WTC11 (cell line): ENCODE measurements around the gene GAREM2. TPM values are rescaled to one million over a fixed set of nuclear protein-coding genes. Genes with fewer than 3 reads are reported as not detected.

Experiments used
- ATAC-seq: fragments of 200-7000 bp; cut with Tn5 transposase; 2 replicates; pipeline ENCODE4 v1.10.0; 2021; ENCODE audit warnings: mild to moderate bottlenecking, moderate library complexity
- CTCF ChIA-PET: fragments of 300-600 bp; sonication (Branson Sonifier 250); formaldehyde crosslinking; loops from one replicate; lab custom pipeline; 2021; ENCODE audit warnings: antibody characterized with exemption; lab: Charles Lee
- POLR2A ChIA-PET: fragments of 350-600 bp; sonication (Branson Sonifier 250); formaldehyde crosslinking; loops from one replicate; lab custom pipeline; 2021; ENCODE audit warnings: antibody characterized with exemption; lab: Charles Lee
- DNase-seq: peaks from one replicate; pipeline ENCODE4 v3.0.0; 2021; ENCODE audit warnings: low spot score
- H3K27ac Mint-ChIP-seq: 2 replicates; pipeline ENCODE4 v1.8.0; 2021; ENCODE audit warnings: mixed read lengths
- H3K27me3 Mint-ChIP-seq: 2 replicates; pipeline ENCODE4 v1.8.0; 2021; ENCODE audit warnings: low read depth, mild to moderate bottlenecking, moderate library complexity, mixed read lengths
- H3K36me3 Mint-ChIP-seq: 2 replicates; pipeline ENCODE4 v1.8.0; 2021; ENCODE audit warnings: mixed read lengths
- H3K4me1 Mint-ChIP-seq: 2 replicates; pipeline ENCODE4 v1.8.0; 2022; ENCODE audit warnings: mixed read lengths
- H3K4me3 Mint-ChIP-seq: 2 replicates; pipeline ENCODE4 v1.8.0; 2021; ENCODE audit warnings: mild to moderate bottlenecking, moderate library complexity, mixed read lengths
- H3K9me3 Mint-ChIP-seq: 2 replicates; pipeline ENCODE4 v1.8.0; 2021; ENCODE audit warnings: mixed read lengths
- ATF6 ChIP-seq: sonication (generic); formaldehyde crosslinking; IDR thresholded peaks from 2 replicates; pipeline ENCODE4 v1.8.1; 2023; ENCODE audit warnings: mild to moderate bottlenecking, missing genetic modification reagents
- CREM ChIP-seq: sonication (generic); formaldehyde crosslinking; IDR thresholded peaks from 2 replicates; pipeline ENCODE4 v1.8.1; 2022; ENCODE audit warnings: mild to moderate bottlenecking, missing genetic modification reagents, moderate library complexity
- GABPB1 ChIP-seq: sonication (generic); formaldehyde crosslinking; IDR thresholded peaks from 2 replicates; pipeline ENCODE4 v1.8.1; 2023; ENCODE audit warnings: mild to moderate bottlenecking, missing genetic modification reagents
- GRHL2 ChIP-seq: fragments of 250-450 bp; sonication (Bioruptor Pico); IDR thresholded peaks from 2 replicates; pipeline ENCODE4 v1.8.0; 2022; ENCODE audit warnings: mild to moderate bottlenecking, moderate library complexity; ENCODE audit not compliant: insufficient replicate concordance, severe bottlenecking
- HMGA2 ChIP-seq: fragments of 250-450 bp; sonication (Bioruptor Pico); IDR thresholded peaks from 2 replicates; pipeline ENCODE4 v1.4.0; 2021; ENCODE audit warnings: mild to moderate bottlenecking, moderate library complexity
- IRF2 ChIP-seq: sonication (generic); formaldehyde crosslinking; IDR thresholded peaks from 2 replicates; pipeline ENCODE4 v1.8.0; 2022; ENCODE audit warnings: low read depth, missing genetic modification reagents, borderline replicate concordance
- RELA ChIP-seq: sonication (generic); formaldehyde crosslinking; IDR thresholded peaks from 2 replicates; pipeline ENCODE4 v1.8.1; 2022; ENCODE audit warnings: missing genetic modification reagents, mild to moderate bottlenecking, borderline replicate concordance
- RORB ChIP-seq: fragments of 250-450 bp; sonication (Bioruptor Pico); IDR thresholded peaks from 2 replicates; pipeline ENCODE4 v1.9.0; 2021; ENCODE audit warnings: mild to moderate bottlenecking
- STAT6 ChIP-seq: sonication (generic); formaldehyde crosslinking; conservative IDR thresholded peaks from 2 replicates; pipeline ENCODE4 v1.8.1; 2023; ENCODE audit warnings: mild to moderate bottlenecking, low read depth, missing genetic modification reagents, moderate library complexity
- ZNF138 ChIP-seq: sonication (generic); formaldehyde crosslinking; conservative IDR thresholded peaks from 2 replicates; pipeline ENCODE4 v1.8.1; 2022; ENCODE audit warnings: mild to moderate bottlenecking, moderate library complexity, missing genetic modification reagents
- ZNF232 ChIP-seq: sonication (generic); formaldehyde crosslinking; IDR thresholded peaks from 2 replicates; pipeline ENCODE4 v1.8.0; 2022; ENCODE audit warnings: mild to moderate bottlenecking, missing genetic modification reagents
- ZNF263 ChIP-seq: sonication (generic); formaldehyde crosslinking; IDR thresholded peaks from 2 replicates; pipeline ENCODE4 v1.8.1; 2022; ENCODE audit warnings: low read depth, mild to moderate bottlenecking, moderate library complexity, missing genetic modification reagents
- ZNF512 ChIP-seq: sonication (generic); formaldehyde crosslinking; IDR thresholded peaks from 2 replicates; pipeline ENCODE4 v1.8.1; 2022; ENCODE audit warnings: missing genetic modification reagents, borderline replicate concordance
- total RNA-seq: library from RNA; stranded (reverse); gene quantifications from 3 replicates; pipeline ENCODE4 v1.2.3, GENCODE V29; 2021
- TF ChIP-seq, protein P1 (sequence below): fragments of 250-450 bp; sonication (Bioruptor Pico); IDR thresholded peaks from 2 replicates; pipeline ENCODE4 v1.9.0; 2021; ENCODE audit warnings: mild to moderate bottlenecking
- TF ChIP-seq, protein P2 (sequence below): fragments of 200-600 bp; IDR thresholded peaks from 2 replicates; pipeline ENCODE4 v1.8.0; 2022; ENCODE audit warnings: antibody characterized with exemption

GAREM2 gene
- total RNA-seq, 1 experiment from 2014 or later, result 17.4 TPM

DNA sequence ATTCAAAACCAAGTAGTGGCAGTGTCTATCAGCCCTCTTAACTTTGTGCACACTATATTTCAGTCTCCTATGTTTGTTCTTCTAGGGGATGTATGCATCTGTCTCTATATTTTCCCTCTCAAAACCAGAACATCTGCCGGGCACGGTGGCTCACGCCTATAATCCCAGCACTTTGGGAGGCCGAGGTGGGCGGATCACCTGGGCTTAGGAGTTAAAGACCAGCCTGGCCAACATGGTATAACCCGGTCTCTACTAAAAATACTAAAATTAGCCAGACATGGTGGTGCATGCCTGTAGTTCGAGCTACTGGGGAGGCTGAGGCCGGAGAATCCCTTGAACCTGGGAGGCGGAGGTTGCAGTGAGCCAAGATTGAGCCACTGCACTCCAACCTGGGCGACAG is 9.9 kb upstream of the GAREM2 start:
- ChIA-PET CTCF (no interaction called here), POLR2A (no interaction called here)
- Mint-ChIP-seq H3K36me3 (no peaks in the 10 kb centered on the region), H3K4me1 (no peaks in the 10 kb centered on the region), H3K27ac (no peak overlapping the region), H3K4me3 (no peak overlapping the region), H3K9me3 (no peaks in the 10 kb centered on the region), H3K27me3 (peaks cover 2% of the 10 kb centered on the region; the same call in 1 of the 2 replicates)
- DNase-seq (no peak), ATAC-seq (no peak)
- TF ChIP-seq STAT6 (no peak), ZNF512 (no peak), ZNF138 (no peak), GRHL2 (no peak), RELA (CRISPR knock-in tag) (no peak)

- no peaks in the 10 kb centered on the region for H3K9me3 Mint-ChIP-seq
- no peaks in the 10 kb centered on the region for H3K36me3 Mint-ChIP-seq
- TF ChIP-seq GABPB1 (CRISPR knock-in tag), result no peak
- no peak for TF ChIP-seq CREM (CRISPR knock-in tag)
- H3K27me3 Mint-ChIP-seq, result peaks cover 2% of the 10 kb centered on the region; the same call in 1 of the 2 replicates
- ChIA-PET POLR2A (no interaction called here), CTCF (interaction anchor here (0.9 kb wide), 1 partner anchor 64 kb away, joined by 3 read pairs; no protein-coding TSS in a partner anchor)
- DNase-seq, result no peak
- no peak overlapping the region for H3K4me3 Mint-ChIP-seq
- H3K4me1 Mint-ChIP-seq, result no peaks in the 10 kb centered on the region
- ATAC-seq, result no peak
- H3K27ac Mint-ChIP-seq, result no peak overlapping the region
These were observed 8.7 kb upstream of the GAREM2 start for GRCh38 chr2:26164231-26164630.

GRCh38 chr2:26164641-26165211 is 8.2 kb upstream of the GAREM2 start:
- no peaks in the 10 kb centered on the region for H3K9me3 Mint-ChIP-seq
- peaks cover 2% of the 10 kb centered on the region; the same call in 1 of the 2 replicates for H3K27me3 Mint-ChIP-seq
- H3K4me1 Mint-ChIP-seq, result no peaks in the 10 kb centered on the region
- no peak overlapping the region for H3K27ac Mint-ChIP-seq
- TF ChIP-seq ZNF263 (CRISPR knock-in tag), result no peak
- TF ChIP-seq ZNF232, result no peak
- TF ChIP-seq, protein P1, sequence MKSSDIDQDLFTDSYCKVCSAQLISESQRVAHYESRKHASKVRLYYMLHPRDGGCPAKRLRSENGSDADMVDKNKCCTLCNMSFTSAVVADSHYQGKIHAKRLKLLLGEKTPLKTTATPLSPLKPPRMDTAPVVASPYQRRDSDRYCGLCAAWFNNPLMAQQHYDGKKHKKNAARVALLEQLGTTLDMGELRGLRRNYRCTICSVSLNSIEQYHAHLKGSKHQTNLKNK (CRISPR knock-in tag), result no peak
- no peak for TF ChIP-seq RORB (CRISPR knock-in tag)
- no peak for TF ChIP-seq IRF2 (CRISPR knock-in tag)
- TF ChIP-seq, protein P2, sequence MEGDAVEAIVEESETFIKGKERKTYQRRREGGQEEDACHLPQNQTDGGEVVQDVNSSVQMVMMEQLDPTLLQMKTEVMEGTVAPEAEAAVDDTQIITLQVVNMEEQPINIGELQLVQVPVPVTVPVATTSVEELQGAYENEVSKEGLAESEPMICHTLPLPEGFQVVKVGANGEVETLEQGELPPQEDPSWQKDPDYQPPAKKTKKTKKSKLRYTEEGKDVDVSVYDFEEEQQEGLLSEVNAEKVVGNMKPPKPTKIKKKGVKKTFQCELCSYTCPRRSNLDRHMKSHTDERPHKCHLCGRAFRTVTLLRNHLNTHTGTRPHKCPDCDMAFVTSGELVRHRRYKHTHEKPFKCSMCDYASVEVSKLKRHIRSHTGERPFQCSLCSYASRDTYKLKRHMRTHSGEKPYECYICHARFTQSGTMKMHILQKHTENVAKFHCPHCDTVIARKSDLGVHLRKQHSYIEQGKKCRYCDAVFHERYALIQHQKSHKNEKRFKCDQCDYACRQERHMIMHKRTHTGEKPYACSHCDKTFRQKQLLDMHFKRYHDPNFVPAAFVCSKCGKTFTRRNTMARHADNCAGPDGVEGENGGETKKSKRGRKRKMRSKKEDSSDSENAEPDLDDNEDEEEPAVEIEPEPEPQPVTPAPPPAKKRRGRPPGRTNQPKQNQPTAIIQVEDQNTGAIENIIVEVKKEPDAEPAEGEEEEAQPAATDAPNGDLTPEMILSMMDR, result no peak
- TF ChIP-seq HMGA2, result no peak
- TF ChIP-seq ATF6 (CRISPR knock-in tag), result no peak
- H3K36me3 Mint-ChIP-seq, result no peaks in the 10 kb centered on the region
- H3K4me3 Mint-ChIP-seq, result no peak overlapping the region
- ChIA-PET POLR2A (interaction anchor here (0.6 kb wide), 1 partner anchor 241 kb away, joined by 3 read pairs; no protein-coding TSS in a partner anchor), CTCF (interaction anchor here (0.9 kb wide), 1 partner anchor 65 kb away, joined by 3 read pairs; no protein-coding TSS in a partner anchor)
- ATAC-seq (no peak), DNase-seq (no peak)
